OCI-LY7 (cell line): ENCODE results near the gene ECSIT.

ENCODE experiments used
- CTCF ChIP-seq: fragments of 200-600 bp; sonication (generic); conservative IDR thresholded peaks from 2 replicates; pipeline ENCODE4 v1.5.1; 2014; ENCODE audit warnings: mild to moderate bottlenecking, antibody characterized with exemption, low read length, moderate library complexity, mixed read lengths
- EZH2phosphoT487 ChIP-seq: fragments of 200-600 bp; sonication (generic); IDR thresholded peaks from 2 replicates; pipeline ENCODE4 v1.6.1; 2018; ENCODE audit warnings: low read depth, borderline replicate concordance, mild to moderate bottlenecking, mixed run types, antibody characterized with exemption, low read length, moderate library complexity, mixed read lengths

- TF ChIP-seq CTCF (no peak), EZH2phosphoT487 (no peak)
These were observed 29.7 kb downstream of the ECSIT start for GRCh38 chr19:11499220-11499726.
